Fibroblast of lung (primary cell): ENCODE results near the gene NAA25. TPM values are rescaled to one million over a fixed set of nuclear protein-coding genes. Genes with fewer than 3 reads are reported as not detected.
A peak's percentile ranks its signal among the peaks of the same experiment; 100 is the strongest.
"Not testable (repeated sequence)": the region's sequence is repeated elsewhere in the genome, so short reads cannot be mapped to it uniquely, and the experiment has no call there.

ENCODE experiments used
- DNase-seq, 2 donors: peaks; one replicate each; pipeline versions ENCODE4 v3.0.0 to v3.0.0-alpha.2; 2010; ENCODE audit warnings: low read depth in 2 of 2
- H2AFZ ChIP-seq: 2 replicates; pipeline ENCODE4 v1.5.1; 2012; ENCODE audit warnings: low read length, control low read depth, inconsistent platforms
- H3K27ac ChIP-seq: 2 replicates; pipeline ENCODE4 v1.5.1; 2011; ENCODE audit warnings: low read length, control low read depth; ENCODE audit not compliant: insufficient read depth
- H3K27me3 ChIP-seq: 2 replicates; pipeline ENCODE4 v1.5.1; 2011; ENCODE audit warnings: mild to moderate bottlenecking, low read length; ENCODE audit not compliant: control insufficient read depth, insufficient read depth
- H3K36me3 ChIP-seq: 2 replicates; pipeline ENCODE4 v1.5.1; 2011; ENCODE audit warnings: low read length; ENCODE audit not compliant: control insufficient read depth, insufficient read depth
- H3K4me1 ChIP-seq: 2 replicates; pipeline ENCODE4 v1.5.1; 2011; ENCODE audit warnings: low read length; ENCODE audit not compliant: control insufficient read depth, insufficient read depth; ENCODE audit errors: extremely low read depth
- H3K4me2 ChIP-seq: 2 replicates; pipeline ENCODE4 v1.5.1; 2011; ENCODE audit warnings: low read length, control low read depth; ENCODE audit not compliant: insufficient read depth; ENCODE audit errors: extremely low read depth
- H3K4me3 ChIP-seq, 4 experiments: fragments of 200-600 bp in 1 of 4; sonication (generic) in 1 of 4; replicated peaks in 1 of 4; 2 replicates each; pipeline ENCODE4 v1.5.1; 2011 to 2016; ENCODE audit warnings: low read length in 4 of 4, low read depth in 3 of 4, mild to moderate bottlenecking in 3 of 4, control low read depth in 2 of 4, inconsistent platforms in 1 of 4, mixed read lengths in 1 of 4; ENCODE audit not compliant: insufficient read depth in 1 of 4; ENCODE audit errors: control extremely low read depth in 1 of 4
- H3K79me2 ChIP-seq: 2 replicates; pipeline ENCODE4 v1.5.1; 2012; ENCODE audit warnings: mild to moderate bottlenecking, low read length, inconsistent platforms; ENCODE audit not compliant: control insufficient read depth, insufficient read depth
- H3K9ac ChIP-seq: 2 replicates; pipeline ENCODE4 v1.5.1; 2011; ENCODE audit warnings: mild to moderate bottlenecking, low read length, control low read depth; ENCODE audit not compliant: insufficient read depth
- H3K9me3 ChIP-seq: 2 replicates; pipeline ENCODE4 v1.5.1; 2012; ENCODE audit warnings: low read depth, low read length; ENCODE audit not compliant: control insufficient read depth, insufficient read depth
- H4K20me1 ChIP-seq: 2 replicates; pipeline ENCODE4 v1.5.1; 2011; ENCODE audit warnings: low read length; ENCODE audit not compliant: control insufficient read depth, insufficient read depth; ENCODE audit errors: extremely low read depth
- EZH2 ChIP-seq: IDR thresholded peaks from 2 replicates; pipeline ENCODE4 v1.5.1; 2012; ENCODE audit warnings: low read length, control low read depth, mild to moderate bottlenecking; ENCODE audit errors: missing control alignments
- polyA plus RNA-seq, 2 donors: library from polyadenylated mRNA; depleted of rRNA in 1 of 2; stranded (reverse) in 1 of 2; unstranded in 1 of 2; fragments of >200 nt; gene quantifications; 2 replicates each; pipeline ENCODE4 v1.2.1, GENCODE V29; 2011 to 2012; ENCODE audit warnings: missing spikeins in 1 of 2
- total RNA-seq: library from RNA; depleted of rRNA; stranded (reverse); fragments of >200 nt; gene quantifications from 2 replicates; pipeline ENCODE4 v1.2.1, GENCODE V29; 2014
- TF ChIP-seq, protein P1 (sequence below), 2 donors: IDR thresholded peaks in 1 of 2; conservative IDR thresholded peaks in 1 of 2; 1 replicate in 1 of 2; 2 replicates in 1 of 2; pipeline ENCODE4 v1.5.1; 2011 to 2012; ENCODE audit warnings: low read length in 2 of 2, control low read depth in 1 of 2, inconsistent platforms in 1 of 2, low read depth in 1 of 2, mild to moderate bottlenecking in 1 of 2

The NAA25 gene
- total and polyA plus RNA-seq, 2 donors (not counting 1 experiment from before 2014, with no cell fraction given) = 18.8 to 19.4 TPM

DNA sequence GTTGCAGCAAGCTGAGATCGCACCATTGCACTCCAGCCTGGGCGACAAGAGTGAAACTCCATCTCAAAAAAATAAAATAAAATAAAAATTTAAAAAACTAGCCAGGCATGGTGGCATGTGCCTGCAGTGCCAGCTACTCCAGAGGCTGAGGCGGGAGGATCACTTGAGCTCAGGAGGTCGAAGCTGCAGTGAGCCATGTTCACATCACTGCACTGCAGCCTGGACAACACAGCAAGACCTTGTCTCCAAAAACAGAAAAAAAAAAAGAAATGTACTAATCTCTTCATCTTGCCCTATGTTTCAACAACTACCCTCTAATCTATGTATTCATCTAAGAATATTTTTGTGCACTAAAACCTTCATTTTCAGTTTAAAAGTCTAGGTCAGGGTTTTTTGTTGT is 6.5 kb downstream of the NAA25 start:
- peaks cover 4% of the 10 kb centered on the region for H4K20me1 ChIP-seq
- no peak overlapping the region for H3K9ac ChIP-seq
- H2AFZ ChIP-seq = no peak overlapping the region
- no peak overlapping the region for H3K4me2 ChIP-seq
- no peak overlapping the region for H3K4me3 ChIP-seq
- H3K79me2 ChIP-seq = peaks cover 77% of the 10 kb centered on the region
- DNase-seq = no peak
- no peak for TF ChIP-seq EZH2
- TF ChIP-seq, protein P1, sequence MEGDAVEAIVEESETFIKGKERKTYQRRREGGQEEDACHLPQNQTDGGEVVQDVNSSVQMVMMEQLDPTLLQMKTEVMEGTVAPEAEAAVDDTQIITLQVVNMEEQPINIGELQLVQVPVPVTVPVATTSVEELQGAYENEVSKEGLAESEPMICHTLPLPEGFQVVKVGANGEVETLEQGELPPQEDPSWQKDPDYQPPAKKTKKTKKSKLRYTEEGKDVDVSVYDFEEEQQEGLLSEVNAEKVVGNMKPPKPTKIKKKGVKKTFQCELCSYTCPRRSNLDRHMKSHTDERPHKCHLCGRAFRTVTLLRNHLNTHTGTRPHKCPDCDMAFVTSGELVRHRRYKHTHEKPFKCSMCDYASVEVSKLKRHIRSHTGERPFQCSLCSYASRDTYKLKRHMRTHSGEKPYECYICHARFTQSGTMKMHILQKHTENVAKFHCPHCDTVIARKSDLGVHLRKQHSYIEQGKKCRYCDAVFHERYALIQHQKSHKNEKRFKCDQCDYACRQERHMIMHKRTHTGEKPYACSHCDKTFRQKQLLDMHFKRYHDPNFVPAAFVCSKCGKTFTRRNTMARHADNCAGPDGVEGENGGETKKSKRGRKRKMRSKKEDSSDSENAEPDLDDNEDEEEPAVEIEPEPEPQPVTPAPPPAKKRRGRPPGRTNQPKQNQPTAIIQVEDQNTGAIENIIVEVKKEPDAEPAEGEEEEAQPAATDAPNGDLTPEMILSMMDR (conservative IDR thresholded peaks at IDR 0.05 in 1 of 2, IDR thresholded peaks at IDR 0.05 in 1 of 2; ENCODE audit: low read depth in 1 of 2, low read length in 2 of 2) = no peak
- H3K9me3 ChIP-seq = no peaks in the 10 kb centered on the region
- peaks cover 1% of the 10 kb centered on the region for H3K36me3 ChIP-seq
- peaks cover 10% of the 10 kb centered on the region for H3K4me1 ChIP-seq
- no peaks in the 10 kb centered on the region for H3K27me3 ChIP-seq
- no peak overlapping the region for H3K27ac ChIP-seq

DNA sequence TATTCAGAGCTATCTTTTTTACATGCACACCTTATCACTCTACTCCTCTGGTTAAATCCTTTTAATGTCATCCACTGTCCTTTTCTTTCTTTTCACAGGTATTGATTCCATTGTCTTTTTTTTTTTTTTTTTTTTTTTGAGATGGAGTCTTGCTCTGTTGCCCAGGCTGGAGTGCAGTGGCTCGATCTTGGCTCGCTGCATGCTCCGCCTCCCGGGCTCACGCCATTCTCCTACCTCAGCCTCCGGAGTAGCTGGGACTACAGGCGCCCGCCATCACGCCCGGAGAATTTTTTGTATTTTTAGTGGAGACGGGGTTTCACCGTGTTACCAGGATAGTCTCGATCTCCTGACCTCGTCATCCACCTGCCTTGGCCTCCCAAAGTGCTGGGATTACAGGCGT is 8.1 kb downstream of the NAA25 start:
- H2AFZ ChIP-seq, H3K4me3 ChIP-seq, H3K4me1 ChIP-seq, H3K27me3 ChIP-seq, H3K9ac ChIP-seq, H4K20me1 ChIP-seq, H3K36me3 ChIP-seq, H3K4me2 ChIP-seq, DNase-seq, H3K27ac ChIP-seq, H3K9me3 ChIP-seq: not testable (repeated sequence)
- H3K79me2 ChIP-seq = peaks cover 66% of the 10 kb centered on the region

DNA sequence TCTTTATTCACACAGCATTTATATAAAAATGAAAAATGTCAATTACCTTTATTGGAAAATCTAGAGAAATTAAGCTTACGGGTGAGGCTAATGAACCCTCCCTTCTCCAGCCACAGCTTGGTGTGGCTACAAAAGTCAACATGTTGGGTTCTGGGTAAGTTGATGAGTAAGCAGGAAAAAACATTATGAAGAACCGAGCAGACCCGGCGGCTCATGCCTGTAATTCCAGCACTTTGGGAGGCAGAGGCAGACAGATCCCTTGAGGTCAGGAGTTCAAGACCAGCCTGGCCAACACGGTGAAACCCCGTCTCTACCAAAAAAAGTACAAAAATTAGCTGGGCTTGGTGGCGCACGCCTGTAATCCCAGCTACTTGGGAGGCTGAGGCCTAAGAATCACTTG is 10.9 kb downstream of the NAA25 start:
- H3K36me3 ChIP-seq = peaks cover 1% of the 10 kb centered on the region
- TF ChIP-seq EZH2 = no peak
- TF ChIP-seq, protein P1 (conservative IDR thresholded peaks at IDR 0.05 in 1 of 2, IDR thresholded peaks at IDR 0.05 in 1 of 2; ENCODE audit: low read depth in 1 of 2, low read length in 2 of 2) = no peak

More for the DNA sequence above, 10.9 kb downstream of the NAA25 start:
- Histone ChIP-seq H3K4me1 (peaks cover 7% of the 10 kb centered on the region), H3K27me3 (no peaks in the 10 kb centered on the region), H3K4me3 (no peak overlapping the region), H3K9ac (no peak overlapping the region), H3K9me3 (no peaks in the 10 kb centered on the region), H2AFZ (no peak overlapping the region), H3K4me2 (no peak overlapping the region), H4K20me1 (no peaks in the 10 kb centered on the region), H3K27ac (no peak overlapping the region), H3K79me2 (peaks cover 67% of the 10 kb centered on the region)
- DNase-seq = peak in 1 of 2 donors; percentile 39
